Prostate gland (tissue), 2 donors: ENCODE data around the gene NINJ1. TPM values are rescaled to one million over a fixed set of nuclear protein-coding genes. Genes with fewer than 3 reads are reported as not detected.

Experiments used
- DNase-seq: peaks from one replicate; pipeline ENCODE4 v3.0.0-alpha.2; 2019; ENCODE audit warnings: low spot score
- H3K27ac ChIP-seq, 2 donors: fragments of 200-600 bp; sonication (generic); 2 replicates each; pipeline ENCODE4 v1.5.1; 2017 to 2019
- H3K27me3 ChIP-seq: fragments of 200-600 bp; sonication (generic); replicated peaks from 2 replicates; pipeline ENCODE4 v1.5.1; 2019; ENCODE audit not compliant: insufficient read depth
- H3K36me3 ChIP-seq, 2 donors: fragments of 200-600 bp; sonication (generic); 1 replicate in 1 of 2; 2 replicates in 1 of 2; pipeline versions ENCODE4 v1.5.1 to v1.8.1; 2017 to 2019
- H3K4me1 ChIP-seq: fragments of 200-600 bp; sonication (generic); replicated peaks from 2 replicates; pipeline ENCODE4 v1.5.1; 2019
- H3K4me3 ChIP-seq, 2 donors: fragments of 200-600 bp; sonication (generic); 2 replicates each; pipeline ENCODE4 v1.5.1; 2017 to 2019
- H3K9me3 ChIP-seq: fragments of 200-600 bp; sonication (generic); 2 replicates; pipeline ENCODE4 v1.5.1; 2017
- CTCF ChIP-seq, 4 experiments: fragments of 200-600 bp in 2 of 4; fragments of 450-650 bp in 2 of 4; sonication (generic) in 2 of 4; IDR thresholded peaks; 1 replicate in 3 of 4; 2 replicates in 1 of 4; pipeline ENCODE4 v1.5.1; 2016 to 2019; ENCODE audit warnings: antibody characterized with exemption in 4 of 4, mild to moderate bottlenecking in 2 of 4, moderate library complexity in 2 of 4
- POLR2A ChIP-seq: fragments of 450-650 bp; IDR thresholded peaks from one replicate; pipeline ENCODE4 v1.6.1; 2016; ENCODE audit warnings: antibody characterized with exemption, mild to moderate bottlenecking
- POLR2AphosphoS5 ChIP-seq: sonication (generic); formaldehyde crosslinking; IDR thresholded peaks from one replicate; pipeline ENCODE4 v1.6.1; 2017; ENCODE audit warnings: antibody characterized with exemption
- WGBS: methylation state at CpG from one replicate; pipeline ENCODE4 v1.1.5; 2018; 5-methylcytosine and 5-hydroxymethylcytosine counted together
- intact Hi-C: fragments of 100-400 bp; cut with DNase I; formaldehyde crosslinking; loops from one replicate; pipeline ENCODE4 v1.14.2; 2022
- total RNA-seq, 2 donors: library from RNA; depleted of rRNA; stranded (reverse); fragments of >200 nt; gene quantifications; one replicate each; pipeline ENCODE4 v1.1.0, GENCODE V29; 2016

NINJ1 gene
- total RNA-seq, 2 donors from 2014 or later, result 139 to 183 TPM

DNA sequence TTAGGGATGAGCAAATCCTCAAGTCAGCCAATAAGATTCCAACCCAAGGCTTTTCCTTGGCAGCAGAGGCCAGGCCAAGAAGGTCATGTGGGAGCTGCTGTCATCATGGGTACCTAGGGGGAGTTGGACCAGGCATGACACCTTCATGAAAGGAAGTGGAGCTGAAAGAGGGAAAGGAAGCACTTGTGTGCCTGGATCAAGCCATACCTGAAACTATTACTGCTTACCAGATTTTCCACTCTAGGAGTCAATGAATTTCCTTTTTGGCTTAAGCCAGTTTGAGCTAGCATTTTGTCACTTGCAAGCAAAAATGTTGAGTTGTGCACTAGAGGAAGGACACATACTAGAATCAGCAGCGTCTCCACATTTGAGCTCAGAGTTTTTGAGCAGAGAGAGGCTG lies 35.4 kb upstream of the NINJ1 start:
- intact Hi-C loops, result loop anchor here (10.0 kb wide), 1 partner anchor 165 kb away; no protein-coding TSS in a partner anchor
- Histone ChIP-seq H3K4me3 (no peak overlapping the region), H3K9me3 (no peaks in the 10 kb centered on the region), H3K4me1 (no peaks in the 10 kb centered on the region), H3K27me3 (no peaks in the 10 kb centered on the region), H3K27ac (no peak overlapping the region), H3K36me3 (no peaks in the 10 kb centered on the region)
- WGBS, result 91% methylated on average over 1 of the region's 1 CpG
- no peak for DNase-seq
- TF ChIP-seq CTCF (IDR thresholded peaks at IDR 0.05) (no peak), POLR2AphosphoS5 (no peak)

GRCh38 chr9:93168581-93168980 lies 34.5 kb upstream of the NINJ1 start:
- intact Hi-C loops, result loop anchor here (10.0 kb wide), 1 partner anchor 164 kb away; no protein-coding TSS in a partner anchor
- 96% methylated on average over 5 of the region's 5 CpGs for WGBS
- no peak for DNase-seq
- H3K4me1 ChIP-seq, result no peaks in the 10 kb centered on the region
- TF ChIP-seq POLR2A, result no peak
- no peak overlapping the region for H3K27ac ChIP-seq
- no peaks in the 10 kb centered on the region for H3K27me3 ChIP-seq
- no peak overlapping the region for H3K4me3 ChIP-seq
- no peaks in the 10 kb centered on the region for H3K36me3 ChIP-seq
- H3K9me3 ChIP-seq, result no peaks in the 10 kb centered on the region

DNA sequence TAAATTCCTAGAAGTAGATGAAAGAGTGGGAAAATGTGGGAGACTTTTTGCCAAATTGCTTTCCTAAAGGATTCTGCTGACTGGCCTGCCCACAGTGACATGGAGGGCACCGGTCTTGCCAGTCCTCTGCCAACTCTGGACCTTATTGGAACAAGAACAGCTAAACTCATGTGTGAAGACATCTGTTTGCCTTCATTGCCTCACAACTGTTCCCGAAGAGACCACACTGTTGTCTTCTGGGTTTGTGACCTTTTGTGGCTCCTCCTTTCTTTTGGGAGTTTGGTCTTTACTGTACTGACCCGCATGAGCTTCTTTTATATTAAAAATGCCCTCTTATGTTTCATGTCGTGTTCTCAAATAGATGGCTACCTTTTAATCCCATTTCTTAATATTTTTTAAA lies 33.8 kb upstream of the NINJ1 start:
- Histone ChIP-seq H3K9me3 (no peaks in the 10 kb centered on the region), H3K27me3 (no peaks in the 10 kb centered on the region), H3K4me1 (no peaks in the 10 kb centered on the region), H3K4me3 (no peak overlapping the region), H3K36me3 (no peaks in the 10 kb centered on the region), H3K27ac (no peak overlapping the region)
- DNase-seq, result no peak
- intact Hi-C loops, result loop anchor here (10.0 kb wide), 1 partner anchor 163 kb away; no protein-coding TSS in a partner anchor
- 73% methylated on average over 4 of the region's 4 CpGs for WGBS
- no peak for TF ChIP-seq POLR2AphosphoS5
- TF ChIP-seq POLR2A, result no peak
- TF ChIP-seq CTCF (IDR thresholded peaks at IDR 0.05), result no peak

- Histone ChIP-seq H3K4me3 (no peak overlapping the region), H3K9me3 (no peaks in the 10 kb centered on the region), H3K27ac (no peak overlapping the region), H3K4me1 (no peaks in the 10 kb centered on the region), H3K36me3 (no peaks in the 10 kb centered on the region), H3K27me3 (no peaks in the 10 kb centered on the region)
- 74% methylated on average over 6 of the region's 6 CpGs for WGBS
- no peak for TF ChIP-seq POLR2A
- no peak for TF ChIP-seq CTCF (IDR thresholded peaks at IDR 0.05)
- no peak for TF ChIP-seq POLR2AphosphoS5
- no peak for DNase-seq
- intact Hi-C loops, result loop anchor here (10.0 kb wide), 1 partner anchor 162 kb away; no protein-coding TSS in a partner anchor
Observed at GRCh38 chr9:93167185-93167584, 33.1 kb upstream of the NINJ1 start.

GRCh38 chr9:93166699-93167098 lies 32.6 kb upstream of the NINJ1 start:
- no peak for TF ChIP-seq POLR2AphosphoS5
- TF ChIP-seq POLR2A, result no peak
- TF ChIP-seq CTCF (IDR thresholded peaks at IDR 0.05), result no peak
- Histone ChIP-seq H3K36me3 (no peaks in the 10 kb centered on the region), H3K4me1 (no peaks in the 10 kb centered on the region), H3K4me3 (no peak overlapping the region), H3K27ac (no peak overlapping the region), H3K27me3 (no peaks in the 10 kb centered on the region), H3K9me3 (no peaks in the 10 kb centered on the region)
- no peak for DNase-seq
- intact Hi-C loops, result loop anchor here (10.0 kb wide), 1 partner anchor 162 kb away; no protein-coding TSS in a partner anchor
- 62% methylated on average over 7 of the region's 7 CpGs for WGBS
